ENCODE measurements around the gene SCML1. TPM values are rescaled to one million over a fixed set of nuclear protein-coding genes. Genes with fewer than 3 reads are reported as not detected.
"Not testable (repeated sequence)": the region's sequence is repeated elsewhere in the genome, so short reads cannot be mapped to it uniquely, and the experiment has no call there.

The SCML1 gene
- polyA plus RNA-seq, 4 donors = 19.3 to 24.5 (median 22.0) TPM

GRCh38 chrX:17738737-17739535 is 1.6 kb downstream of the SCML1 start:
- no peak for DNase-seq (ENCODE audit: low read depth in 4 of 4, low spot score in 3 of 4)

- DNase-seq (ENCODE audit: low read depth in 4 of 4, low spot score in 3 of 4) = no peak
Measured at GRCh38 chrX:17740137-17741122, 3.1 kb downstream of the SCML1 start.

- DNase-seq (ENCODE audit: low read depth in 4 of 4, low spot score in 3 of 4) = no peak
Measured at GRCh38 chrX:17741123-17741511, 3.8 kb downstream of the SCML1 start.

- no peak for DNase-seq (ENCODE audit: low read depth in 4 of 4, low spot score in 3 of 4)
Measured at GRCh38 chrX:17743913-17744312, 6.6 kb downstream of the SCML1 start.

- DNase-seq (ENCODE audit: low read depth in 4 of 4, low spot score in 3 of 4) = no peak
Measured at GRCh38 chrX:17744896-17745523, 7.7 kb downstream of the SCML1 start.

- no peak for DNase-seq (ENCODE audit: low read depth in 4 of 4, low spot score in 3 of 4)
Measured at GRCh38 chrX:17747692-17748091, 10.4 kb downstream of the SCML1 start.

- no peak for DNase-seq (ENCODE audit: low read depth in 4 of 4, low spot score in 3 of 4)
Measured at GRCh38 chrX:17748684-17749083, 11.4 kb downstream of the SCML1 start.

GRCh38 chrX:17750436-17750835 is 13.1 kb downstream of the SCML1 start:
- DNase-seq (ENCODE audit: low read depth in 4 of 4, low spot score in 3 of 4) = no peak

- DNase-seq (ENCODE audit: low read depth in 4 of 4, low spot score in 3 of 4) = no peak
Measured at GRCh38 chrX:17758382-17758781, 21.1 kb downstream of the SCML1 start.

- DNase-seq (ENCODE audit: low read depth in 4 of 4, low spot score in 3 of 4) = no peak
Measured at GRCh38 chrX:17759990-17760389, 22.7 kb downstream of the SCML1 start.

- DNase-seq (ENCODE audit: low read depth in 4 of 4, low spot score in 3 of 4) = no peak
Measured at GRCh38 chrX:17767734-17768133, 30.4 kb downstream of the SCML1 start.

GRCh38 chrX:17768997-17769396 is 31.7 kb downstream of the SCML1 start:
- DNase-seq (ENCODE audit: low read depth in 4 of 4, low spot score in 3 of 4) = no peak

- no peak for DNase-seq (ENCODE audit: low read depth in 4 of 4, low spot score in 3 of 4)
Measured at GRCh38 chrX:17769701-17770269, 32.5 kb downstream of the SCML1 start.

- DNase-seq (ENCODE audit: low read depth in 4 of 4, low spot score in 3 of 4) = no peak
Measured at GRCh38 chrX:17773221-17773876, 36.1 kb downstream of the SCML1 start.

GRCh38 chrX:17774053-17774452 is 36.8 kb downstream of the SCML1 start:
- no peak for DNase-seq (ENCODE audit: low read depth in 4 of 4, low spot score in 3 of 4)

GRCh38 chrX:17778997-17779396 is 41.7 kb downstream of the SCML1 start:
- DNase-seq (ENCODE audit: low read depth in 4 of 4, low spot score in 3 of 4) = no peak

- no peak for DNase-seq (ENCODE audit: low read depth in 4 of 4, low spot score in 3 of 4)
Measured at GRCh38 chrX:17779434-17779833, 42.1 kb downstream of the SCML1 start.

GRCh38 chrX:17786554-17787347 is 49.5 kb downstream of the SCML1 start:
- DNase-seq (ENCODE audit: low read depth in 4 of 4, low spot score in 3 of 4) = not testable (repeated sequence)

- no peak for DNase-seq (ENCODE audit: low read depth in 4 of 4, low spot score in 3 of 4)
Measured at GRCh38 chrX:17787557-17787956, 50.3 kb downstream of the SCML1 start.

Data from right renal pelvis (tissue), 4 donors.